Stomach (tissue), 4 donors: ENCODE results near the gene CCDC178.

Experiments
- CTCF ChIP-seq, 7 experiments: fragments of 450-650 bp in 4 of 7; fragments of 200-600 bp in 3 of 7; sonication (generic) in 3 of 7; IDR thresholded peaks; one replicate each; pipeline ENCODE4 v1.5.1; 2016 to 2019; ENCODE audit warnings: antibody characterized with exemption in 7 of 7, control low read depth in 2 of 7, mild to moderate bottlenecking in 1 of 7
- POLR2A ChIP-seq, 4 donors: fragments of 450-650 bp; IDR thresholded peaks; one replicate each; pipeline ENCODE4 v1.6.1; 2016; ENCODE audit warnings: antibody characterized with exemption in 4 of 4, control low read depth in 2 of 4, mild to moderate bottlenecking in 1 of 4, moderate library complexity in 1 of 4

- TF ChIP-seq CTCF (IDR thresholded peaks at IDR 0.05) (no peak), POLR2A (IDR thresholded peaks at IDR 0.05) (no peak)
Measured at GRCh38 chr18:33123862-33124518, 316.5 kb downstream of the CCDC178 start.
